ENCODE data around the gene C6orf52. TPM values are rescaled to one million over a fixed set of nuclear protein-coding genes. Genes with fewer than 3 reads are reported as not detected.

The C6orf52 gene
- total and polyA plus RNA-seq, 2 of the 13 experiments (the other 11 are each of a cell fraction or from before 2014, with no cell fraction given) = 0.50 to 0.53 TPM

- 0 out of 2 replicates have a peak, but pooled peaks have one; percentile 35 for TF ChIP-seq HNRNPL (IDR thresholded peaks at IDR 0.05; ENCODE audit: low read depth, low read length)
- peak; percentile 91; the same call in 1 of the 2 replicates for TF ChIP-seq ZMYM4 (CRISPR knock-in tag; IDR thresholded peaks at IDR 0.05)
- peak; percentile 94 for TF ChIP-seq TBX2 (CRISPR knock-in tag; IDR thresholded peaks at IDR 0.05; ENCODE audit: borderline replicate concordance)
- TF ChIP-seq ZNF563 (CRISPR knock-in tag; IDR thresholded peaks at IDR 0.05) = 0 out of 2 replicates have a peak, but pooled peaks have one; percentile 47
- TF ChIP-seq ZBTB34 (CRISPR knock-in tag; IDR thresholded peaks at IDR 0.05) = peak; percentile 75; the same call in 1 of the 2 replicates
- TF ChIP-seq ATF7 (IDR thresholded peaks at IDR 0.05) = no peak
- TF ChIP-seq ATF7 (CRISPR knock-in tag; IDR thresholded peaks at IDR 0.05) = no peak
- no peak for TF ChIP-seq HIC2 (CRISPR knock-in tag; IDR thresholded peaks at IDR 0.05; ENCODE audit: low read depth)
- TF ChIP-seq SIN3B (IDR thresholded peaks at IDR 0.05; ENCODE audit: low read length) = peak; percentile 90
- peak; percentile 75; the same call in 1 of the 2 replicates for TF ChIP-seq ZNF792 (CRISPR knock-in tag; IDR thresholded peaks at IDR 0.05)
- TF ChIP-seq POGZ (CRISPR knock-in tag; IDR thresholded peaks at IDR 0.05) = peak; percentile 97
- no peak for TF ChIP-seq ZNF432 (CRISPR knock-in tag; IDR thresholded peaks at IDR 0.05; ENCODE audit: borderline replicate concordance)
- no peak; the same call in 1 of the 2 replicates for TF ChIP-seq DZIP1 (CRISPR knock-in tag; IDR thresholded peaks at IDR 0.05)
- TF ChIP-seq TGIF2 (CRISPR knock-in tag; IDR thresholded peaks at IDR 0.05) = peak; percentile 92
- peak; percentile 55; the same call in 1 of the 2 replicates for TF ChIP-seq SNAI1 (CRISPR knock-in tag; IDR thresholded peaks at IDR 0.05; ENCODE audit: borderline replicate concordance)
- peak; percentile 64 for TF ChIP-seq FOXP4 (CRISPR knock-in tag; IDR thresholded peaks at IDR 0.05)
- peak; percentile 98 for TF ChIP-seq KMT2B (CRISPR knock-in tag; IDR thresholded peaks at IDR 0.05)
- peak; percentile 81; the same call in 1 of the 2 replicates for TF ChIP-seq ZSCAN5A (CRISPR knock-in tag; IDR thresholded peaks at IDR 0.05; ENCODE audit: borderline replicate concordance)
- TF ChIP-seq ZNF34 (CRISPR knock-in tag; IDR thresholded peaks at IDR 0.05; ENCODE audit: borderline replicate concordance) = no peak
- TF ChIP-seq ZNF180 (CRISPR knock-in tag; IDR thresholded peaks at IDR 0.05; ENCODE audit: borderline replicate concordance, low read depth) = no peak
Measured at GRCh38 chr6:10694302-10695085, at the start of gene C6orf52, which contains the start of gene PAK1IP1 (continued).
